Esophagus (tissue), 2 donors: ENCODE data around the gene DGKD. TPM values are rescaled to one million over a fixed set of nuclear protein-coding genes. Genes with fewer than 3 reads are reported as not detected.
A peak's percentile ranks its signal among the peaks of the same experiment; 100 is the strongest.

ENCODE experiments used
- H3K27ac ChIP-seq, 2 donors: one replicate each; pipeline ENCODE4 v1.5.1; 2013; ENCODE audit warnings: low read depth in 2 of 2, mild to moderate bottlenecking in 2 of 2, inconsistent platforms in 1 of 2, low read length in 1 of 2, moderate library complexity in 1 of 2
- H3K27me3 ChIP-seq, 2 donors: one replicate each; pipeline ENCODE4 v1.6.1; 2013; ENCODE audit warnings: low read length in 2 of 2, control low read depth in 1 of 2, mild to moderate bottlenecking in 1 of 2; ENCODE audit not compliant: insufficient read depth in 2 of 2, control insufficient read depth in 1 of 2
- H3K36me3 ChIP-seq, 2 donors: one replicate each; pipeline ENCODE4 v1.6.1; 2013; ENCODE audit warnings: low read length in 1 of 2; ENCODE audit not compliant: control insufficient read depth in 2 of 2, insufficient read depth in 2 of 2
- H3K4me1 ChIP-seq, 2 donors: one replicate each; pipeline ENCODE4 v1.6.1; 2013; ENCODE audit warnings: low read length in 1 of 2; ENCODE audit not compliant: control insufficient read depth in 2 of 2, insufficient read depth in 2 of 2
- H3K4me3 ChIP-seq, 2 donors: one replicate each; pipeline ENCODE4 v1.5.1; 2013; ENCODE audit warnings: low read length in 2 of 2, mild to moderate bottlenecking in 2 of 2, low read depth in 1 of 2, moderate library complexity in 1 of 2
- H3K9me3 ChIP-seq, 2 donors: one replicate each; pipeline ENCODE4 v1.6.1; 2013; ENCODE audit warnings: mild to moderate bottlenecking in 2 of 2, low read depth in 1 of 2, low read length in 1 of 2, moderate library complexity in 1 of 2; ENCODE audit not compliant: control insufficient read depth in 2 of 2, insufficient read depth in 1 of 2
- WGBS, 2 donors: extraction: QIAGEN DNeasy Blood & Tissue Kit; methylation state at CpG; one replicate each; pipeline ENCODE4 v1.1.7; 2013; 5-methylcytosine and 5-hydroxymethylcytosine counted together
- polyA plus RNA-seq, 2 donors: library from polyadenylated mRNA; stranded (reverse); fragments of 200-250 nt; gene quantifications; one replicate each; pipeline ENCODE4 v1.2.3, GENCODE V29; 2013
- donor health status: healthy with polysubstance abuse.
- donor health status: Bipolar disorder and iron deficiency.

The DGKD gene
- polyA plus RNA-seq, 2 donors: 3.3 to 15.4 TPM

DNA sequence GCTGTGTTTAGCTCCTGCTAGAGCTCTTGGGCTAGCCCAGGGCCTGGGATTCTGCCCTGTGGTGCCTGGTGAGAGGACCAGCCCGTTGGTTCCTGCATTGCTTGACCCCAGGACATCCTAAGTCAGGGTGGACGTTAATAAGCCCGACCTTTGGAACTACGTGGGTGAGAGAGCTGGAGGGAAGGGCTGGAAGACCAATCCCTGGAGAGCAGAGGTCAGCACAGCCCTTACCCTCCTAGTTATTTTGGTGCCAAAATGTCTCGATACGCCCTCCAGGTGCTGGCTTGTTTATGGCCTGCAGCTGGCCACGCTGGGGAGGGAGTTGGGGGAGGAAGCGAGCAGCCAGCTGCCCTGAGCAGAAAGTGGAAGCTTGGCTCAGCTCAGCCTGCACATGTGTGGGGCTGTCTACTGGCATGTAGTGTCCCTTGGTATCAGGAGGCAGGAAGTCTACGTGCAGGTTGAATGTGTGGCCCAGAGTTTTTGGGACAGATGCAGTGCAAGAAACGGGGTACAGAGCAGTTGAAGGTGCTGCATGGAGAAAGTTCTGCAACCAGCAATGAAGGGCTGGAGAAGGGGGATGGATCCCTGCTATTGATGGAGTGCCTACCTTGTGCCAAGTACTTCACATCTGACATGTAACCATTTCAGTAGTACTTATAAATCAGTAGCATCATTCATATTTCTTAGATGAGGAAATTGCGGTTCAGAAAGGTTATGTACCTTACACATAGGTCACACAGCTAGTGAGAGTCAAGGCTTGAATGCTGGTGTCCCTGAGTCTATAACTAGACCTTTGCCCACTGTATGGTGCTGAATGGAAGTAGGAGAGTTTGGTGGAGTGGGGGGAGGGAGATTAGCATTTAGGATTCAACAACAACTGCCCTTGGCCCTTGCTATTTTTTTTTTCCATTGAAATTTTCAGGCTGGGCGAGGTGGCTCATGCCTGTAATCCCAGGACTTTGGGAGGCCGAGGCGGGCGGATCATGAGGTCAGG is 5.0 kb upstream of the DGKD start:
- H3K27ac ChIP-seq: no peak overlapping the region
- H3K4me1 ChIP-seq: peaks cover 0 to 2% of the 10 kb centered on the region in 2 donors
- WGBS, 2 donors: 42 to 47% methylated on average over 15 of the region's 15 CpGs
- H3K36me3 ChIP-seq: no peaks in the 10 kb centered on the region
- H3K4me3 ChIP-seq: no peak overlapping the region
- H3K9me3 ChIP-seq: peaks cover 0 to 2% of the 10 kb centered on the region in 2 donors
- H3K27me3 ChIP-seq: no peaks in the 10 kb centered on the region

DNA sequence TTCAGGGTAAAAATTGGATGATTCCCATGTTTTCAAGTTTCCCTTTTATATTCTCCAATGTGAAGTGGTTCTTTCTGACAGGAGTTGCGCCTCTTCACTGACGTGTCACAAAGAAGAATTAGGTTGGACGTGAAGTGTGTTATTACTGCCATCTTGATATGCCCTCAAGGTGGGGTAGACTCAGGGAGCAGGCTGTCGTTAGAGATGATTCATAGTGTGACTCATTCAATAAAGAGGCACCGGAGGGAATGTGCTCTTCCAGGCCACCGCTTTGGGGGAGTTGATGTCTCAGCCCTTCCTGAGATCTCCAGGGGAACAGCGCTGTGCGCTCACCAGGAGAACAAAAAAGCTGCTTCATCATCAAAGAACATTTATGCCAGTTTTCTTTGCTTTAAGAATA is 3.6 kb upstream of the DGKD start:
- Histone ChIP-seq H3K4me1 (peaks cover 0 to 2% of the 10 kb centered on the region in 2 donors), H3K36me3 (no peaks in the 10 kb centered on the region), H3K4me3 (no peak overlapping the region), H3K9me3 (peaks cover 0 to 2% of the 10 kb centered on the region in 2 donors), H3K27ac (no peak overlapping the region), H3K27me3 (no peaks in the 10 kb centered on the region)
- WGBS, 2 donors: 25 to 28% methylated on average over 8 of the region's 8 CpGs

DNA sequence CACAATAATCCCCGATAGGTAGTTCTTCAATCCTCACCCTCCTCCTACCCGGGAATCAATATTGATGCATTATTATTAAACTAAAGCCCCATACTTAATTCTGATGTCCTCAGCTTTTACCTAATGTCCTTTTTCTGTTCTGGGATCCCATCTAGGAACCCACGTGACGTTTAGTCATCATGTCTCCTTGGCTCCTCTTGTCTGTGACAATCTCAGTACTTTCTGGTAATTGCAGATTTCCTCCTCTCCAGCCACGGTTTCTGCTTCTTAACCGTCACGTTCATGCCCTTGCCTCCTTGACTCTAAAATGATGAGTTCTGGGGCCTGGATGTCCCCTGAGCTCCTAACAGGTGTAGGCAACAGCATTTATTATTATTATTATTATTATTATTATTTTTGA is 2.9 kb upstream of the DGKD start:
- Histone ChIP-seq H3K27ac (no peak overlapping the region), H3K9me3 (peaks cover 0 to 2% of the 10 kb centered on the region in 2 donors), H3K4me1 (peaks cover 0 to 2% of the 10 kb centered on the region in 2 donors), H3K4me3 (no peak overlapping the region), H3K27me3 (no peaks in the 10 kb centered on the region), H3K36me3 (no peaks in the 10 kb centered on the region)
- WGBS, 2 donors: 64 to 71% methylated on average over 7 of the region's 7 CpGs

- H3K9me3 ChIP-seq: peaks cover 0 to 2% of the 10 kb centered on the region in 2 donors
- no peak overlapping the region for H3K27ac ChIP-seq
- H3K36me3 ChIP-seq: no peaks in the 10 kb centered on the region
- H3K4me3 ChIP-seq: no peak overlapping the region
- H3K27me3 ChIP-seq: no peaks in the 10 kb centered on the region
- 97% methylated on average over 25 of the region's 25 CpGs for WGBS, 2 donors
- peaks cover 0 to 5% of the 10 kb centered on the region in 2 donors for H3K4me1 ChIP-seq
Measured at GRCh38 chr2:233352141-233352842, 2.0 kb upstream of the DGKD start.

GRCh38 chr2:233353101-233353768 is 1.1 kb upstream of the DGKD start:
- WGBS, 2 donors: 68% methylated on average over 21 to 22 of the region's 22 CpGs
- Histone ChIP-seq H3K36me3 (no peaks in the 10 kb centered on the region), H3K9me3 (peaks cover 0 to 2% of the 10 kb centered on the region in 2 donors), H3K27me3 (no peaks in the 10 kb centered on the region), H3K27ac (peak overlapping the region in 1 of 2 donors; percentile 74), H3K4me3 (peak overlapping the region in 1 of 2 donors; percentile 30), H3K4me1 (peaks cover 0 to 5% of the 10 kb centered on the region in 2 donors)

DNA sequence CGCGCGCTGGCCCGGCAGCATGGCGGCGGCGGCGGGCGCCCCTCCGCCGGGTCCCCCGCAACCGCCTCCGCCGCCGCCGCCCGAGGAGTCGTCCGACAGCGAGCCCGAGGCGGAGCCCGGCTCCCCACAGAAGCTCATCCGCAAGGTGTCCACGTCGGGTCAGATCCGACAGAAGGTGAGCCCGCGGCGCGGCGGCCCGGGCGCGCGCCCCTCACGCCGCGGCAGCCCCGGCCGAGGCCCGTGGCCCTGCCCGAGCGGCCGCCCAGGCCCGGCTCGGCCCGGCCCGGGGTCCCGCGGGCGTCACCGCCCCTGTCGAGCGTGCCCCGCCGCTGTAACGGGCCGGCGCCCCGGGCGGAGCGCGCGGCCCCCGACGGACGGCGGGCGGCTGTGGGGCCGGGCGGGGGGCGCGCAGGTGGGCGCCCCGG is 218 bp downstream of the DGKD start:
- no peaks in the 10 kb centered on the region for H3K36me3 ChIP-seq
- peaks cover 0 to 2% of the 10 kb centered on the region in 2 donors for H3K9me3 ChIP-seq
- H3K4me3 ChIP-seq: peak overlapping the region; percentile 63 to 98
- WGBS, 2 donors: 0 to 1% methylated on average over 21 to 77 of the region's 77 CpGs
- H3K27ac ChIP-seq: peak overlapping the region; percentile 38 to 47
- peaks cover 0 to 5% of the 10 kb centered on the region in 2 donors for H3K4me1 ChIP-seq
- no peaks in the 10 kb centered on the region for H3K27me3 ChIP-seq

DNA sequence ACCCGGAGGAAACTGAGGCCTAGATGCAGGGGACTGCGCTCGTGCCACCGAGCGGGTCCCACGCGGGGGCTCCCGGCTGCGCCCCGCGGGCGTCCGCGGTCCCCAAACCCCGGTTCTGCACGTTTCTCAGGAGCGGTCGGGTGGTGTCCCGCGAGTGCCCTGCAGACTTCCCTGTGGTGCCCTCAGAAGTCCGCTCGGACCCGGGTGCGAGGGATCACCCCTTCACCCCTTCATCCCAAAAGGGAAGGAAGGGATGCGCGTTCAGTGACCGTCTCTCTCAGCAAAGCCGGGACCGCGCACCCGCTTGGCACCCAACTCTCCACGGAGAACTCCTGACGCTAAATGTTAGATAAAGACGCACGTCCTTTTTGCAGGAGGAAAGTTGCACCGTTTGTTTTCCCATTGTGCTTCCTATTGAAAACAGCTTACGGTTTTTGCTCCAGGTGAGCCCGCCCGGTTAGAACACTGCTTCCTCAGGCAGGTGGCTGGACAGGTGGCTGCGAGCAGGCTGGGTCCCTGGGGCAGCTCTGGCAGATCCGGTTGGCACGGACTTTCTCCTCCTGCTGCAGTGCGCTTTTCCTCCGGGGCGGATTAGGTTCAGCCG is 779 bp downstream of the DGKD start:
- H3K4me3 ChIP-seq: peak overlapping the region; percentile 63 to 98
- H3K4me1 ChIP-seq: peaks cover 0 to 5% of the 10 kb centered on the region in 2 donors
- no peaks in the 10 kb centered on the region for H3K27me3 ChIP-seq
- H3K27ac ChIP-seq: no peak overlapping the region
- no peaks in the 10 kb centered on the region for H3K36me3 ChIP-seq
- WGBS, 2 donors: 4% methylated on average over 43 to 46 of the region's 46 CpGs
- peaks cover 0 to 2% of the 10 kb centered on the region in 2 donors for H3K9me3 ChIP-seq

GRCh38 chr2:233355916-233356315 is 1.6 kb downstream of the DGKD start:
- H3K36me3 ChIP-seq: no peaks in the 10 kb centered on the region
- H3K4me1 ChIP-seq: peaks cover 0 to 5% of the 10 kb centered on the region in 2 donors
- peaks cover 0 to 2% of the 10 kb centered on the region in 2 donors for H3K9me3 ChIP-seq
- 93 to 94% methylated on average over 10 of the region's 10 CpGs for WGBS, 2 donors
- no peaks in the 10 kb centered on the region for H3K27me3 ChIP-seq
- no peak overlapping the region for H3K27ac ChIP-seq
- no peak overlapping the region for H3K4me3 ChIP-seq
